Measurements from ENCODE around the gene KLHL7. TPM values are rescaled to one million over a fixed set of nuclear protein-coding genes. Genes with fewer than 3 reads are reported as not detected.

The KLHL7 gene
- total RNA-seq, 1 donor from 2014 or later = 38.7 TPM

DNA sequence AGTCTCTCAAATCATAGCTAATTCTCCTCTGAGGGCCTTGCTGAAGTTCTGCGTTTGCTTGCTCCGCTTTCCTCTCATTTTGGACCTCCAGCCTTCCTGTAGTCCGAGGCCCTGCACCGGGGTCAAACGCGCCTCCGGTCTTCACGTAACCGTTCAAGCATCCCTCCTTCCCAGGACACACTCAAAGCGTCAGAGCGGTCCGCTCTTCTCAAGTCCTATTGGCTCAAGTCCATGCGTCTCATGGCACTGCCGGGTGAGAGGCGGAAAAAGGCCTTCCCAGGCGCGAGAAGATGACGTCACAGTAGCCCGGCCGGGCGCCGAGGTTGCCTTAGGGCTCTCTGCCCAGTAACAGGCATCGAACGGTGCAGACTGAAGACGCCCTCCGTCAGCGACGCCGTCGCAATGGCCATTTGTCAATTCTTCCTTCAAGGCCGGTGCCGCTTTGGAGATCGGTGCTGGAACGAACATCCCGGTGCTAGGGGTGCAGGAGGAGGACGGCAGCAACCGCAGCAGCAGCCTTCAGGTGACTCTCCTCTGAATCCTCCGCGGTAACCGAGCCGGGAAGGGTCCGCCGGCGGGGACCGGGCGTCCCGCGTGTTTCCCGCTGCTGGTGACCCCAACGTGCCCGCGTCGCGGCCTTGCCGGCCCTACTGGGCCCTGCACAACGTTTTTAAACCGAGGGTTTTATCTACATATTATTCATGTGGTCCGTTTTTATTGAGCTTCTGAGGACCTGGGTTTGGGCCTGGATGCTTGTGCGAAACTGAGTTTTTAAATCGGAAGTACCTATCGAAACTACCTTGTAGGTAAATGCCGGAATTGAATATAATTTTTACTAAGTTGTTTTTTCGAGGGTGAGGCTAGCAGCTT lies 76.3 kb downstream of the KLHL7 start, which contains the start of gene NUP42:
Gene NUP42, plus strand, starts transcription at position 365 of the 870 bp plus-strand sequence. Its CDS starts 38 bp downstream, at position 403.
- Mint-ChIP-seq H3K27me3 (ENCODE audit: low read depth, unreplicated experiment) (no peaks in the 10 kb centered on the region), H3K4me3 (ENCODE audit: unreplicated experiment) (peak within 1 kb of the TSS; percentile 94), H3K36me3 (ENCODE audit: low read depth, unreplicated experiment) (peaks cover 3% of the 10 kb centered on the region), H3K9me3 (ENCODE audit: unreplicated experiment) (no peaks in the 10 kb centered on the region), H3K4me1 (ENCODE audit: low read depth, unreplicated experiment) (peaks cover 10% of the 10 kb centered on the region), H3K27ac (ENCODE audit: unreplicated experiment) (peak within 1 kb of the TSS; percentile 98)
- peaks cover 44% of the 10 kb centered on the region for H3K79me2 ChIP-seq (ENCODE audit: insufficient read depth, low read length)
- H3K4me3 ChIP-seq (ENCODE audit: insufficient read depth, low read depth, low read length) = peak within 1 kb of the TSS; percentile 94
- H3K36me3 ChIP-seq (ENCODE audit: insufficient read depth, low read length) = peaks cover 4% of the 10 kb centered on the region
- no peaks in the 10 kb centered on the region for H3K27me3 ChIP-seq (ENCODE audit: insufficient read depth, low read length)
- no peaks in the 10 kb centered on the region for H3K9me3 ChIP-seq (ENCODE audit: insufficient read depth, low read depth, low read length)
- peak within 1 kb of the TSS; percentile 97 for H2AFZ ChIP-seq (ENCODE audit: low read depth, low read length)
- H4K20me1 ChIP-seq (ENCODE audit: insufficient read depth, low read length) = no peaks in the 10 kb centered on the region
- DNase-seq (ENCODE audit: low read depth) (peak; percentile 97), FAIRE-seq (peak; percentile 80)
- no peak for TF ChIP-seq EZH2 (IDR thresholded peaks at IDR 0.05; ENCODE audit: insufficient read depth, low read length)
- TF ChIP-seq, protein P1, sequence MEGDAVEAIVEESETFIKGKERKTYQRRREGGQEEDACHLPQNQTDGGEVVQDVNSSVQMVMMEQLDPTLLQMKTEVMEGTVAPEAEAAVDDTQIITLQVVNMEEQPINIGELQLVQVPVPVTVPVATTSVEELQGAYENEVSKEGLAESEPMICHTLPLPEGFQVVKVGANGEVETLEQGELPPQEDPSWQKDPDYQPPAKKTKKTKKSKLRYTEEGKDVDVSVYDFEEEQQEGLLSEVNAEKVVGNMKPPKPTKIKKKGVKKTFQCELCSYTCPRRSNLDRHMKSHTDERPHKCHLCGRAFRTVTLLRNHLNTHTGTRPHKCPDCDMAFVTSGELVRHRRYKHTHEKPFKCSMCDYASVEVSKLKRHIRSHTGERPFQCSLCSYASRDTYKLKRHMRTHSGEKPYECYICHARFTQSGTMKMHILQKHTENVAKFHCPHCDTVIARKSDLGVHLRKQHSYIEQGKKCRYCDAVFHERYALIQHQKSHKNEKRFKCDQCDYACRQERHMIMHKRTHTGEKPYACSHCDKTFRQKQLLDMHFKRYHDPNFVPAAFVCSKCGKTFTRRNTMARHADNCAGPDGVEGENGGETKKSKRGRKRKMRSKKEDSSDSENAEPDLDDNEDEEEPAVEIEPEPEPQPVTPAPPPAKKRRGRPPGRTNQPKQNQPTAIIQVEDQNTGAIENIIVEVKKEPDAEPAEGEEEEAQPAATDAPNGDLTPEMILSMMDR (IDR thresholded peaks at IDR 0.05; ENCODE audit: insufficient read depth, low read depth, low read length) = no peak
- H3K9ac ChIP-seq (ENCODE audit: low read length) = peak within 1 kb of the TSS; percentile 93
- peak within 1 kb of the TSS; percentile 83 for H3K27ac ChIP-seq (ENCODE audit: low read depth, low read length)
- H3K4me2 ChIP-seq (ENCODE audit: low read length) = peak within 1 kb of the TSS; percentile 87
- peaks cover 8% of the 10 kb centered on the region for H3K4me1 ChIP-seq (ENCODE audit: insufficient read depth, low read length)

DNA sequence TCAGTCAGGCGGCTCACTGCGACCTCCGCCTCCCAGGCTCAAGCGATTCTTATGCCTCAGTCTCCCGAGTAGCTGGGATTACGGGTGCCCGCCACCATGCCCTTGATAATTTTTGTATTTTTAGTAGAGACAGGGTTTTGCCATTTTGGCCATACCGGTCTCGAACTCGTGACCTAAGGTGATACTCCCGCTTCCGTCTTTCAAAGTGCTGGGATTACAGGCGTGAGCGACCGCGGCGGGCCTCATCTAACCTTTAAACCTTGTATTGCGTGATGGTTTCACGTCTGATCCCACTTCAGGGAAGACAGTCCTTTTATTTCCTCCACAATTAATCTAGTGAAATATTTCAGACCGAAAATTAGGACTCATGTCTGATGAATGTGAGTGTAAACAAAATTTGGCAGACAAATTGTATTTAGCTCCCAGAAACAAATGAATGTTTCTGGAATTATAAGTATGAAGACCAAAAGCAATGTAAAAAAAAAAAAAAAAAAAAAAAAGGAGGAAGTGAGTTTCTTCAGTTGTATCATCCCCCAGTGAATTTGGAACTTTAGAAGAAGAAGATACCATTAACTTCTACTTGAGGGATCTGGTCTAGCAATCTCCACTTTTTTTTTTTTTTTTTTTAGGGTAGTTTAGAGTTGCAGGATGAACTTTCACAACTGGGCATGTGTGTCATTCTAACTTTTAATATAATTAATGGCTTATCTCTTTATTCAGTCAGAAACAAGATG lies 77.9 kb downstream of the KLHL7 start:
- Histone ChIP-seq H3K27ac (ENCODE audit: low read depth, low read length) (no peak overlapping the region), H3K27me3 (ENCODE audit: insufficient read depth, low read length) (no peaks in the 10 kb centered on the region), H3K4me3 (ENCODE audit: insufficient read depth, low read depth, low read length) (peak overlapping the region; percentile 94), H2AFZ (ENCODE audit: low read depth, low read length) (no peak overlapping the region), H3K9ac (ENCODE audit: low read length) (peak overlapping the region; percentile 93), H4K20me1 (ENCODE audit: insufficient read depth, low read length) (no peaks in the 10 kb centered on the region), H3K4me2 (ENCODE audit: low read length) (peak overlapping the region; percentile 87), H3K36me3 (ENCODE audit: insufficient read depth, low read length) (peaks cover 15% of the 10 kb centered on the region), H3K9me3 (ENCODE audit: insufficient read depth, low read depth, low read length) (no peaks in the 10 kb centered on the region), H3K79me2 (ENCODE audit: insufficient read depth, low read length) (peaks cover 44% of the 10 kb centered on the region), H3K4me1 (ENCODE audit: insufficient read depth, low read length) (peaks cover 8% of the 10 kb centered on the region)
- TF ChIP-seq EZH2 (IDR thresholded peaks at IDR 0.05; ENCODE audit: insufficient read depth, low read length) = no peak
- TF ChIP-seq, protein P1 (IDR thresholded peaks at IDR 0.05; ENCODE audit: insufficient read depth, low read depth, low read length) = no peak
- H3K4me1 Mint-ChIP-seq (ENCODE audit: low read depth, unreplicated experiment) = peaks cover 10% of the 10 kb centered on the region
- DNase-seq (ENCODE audit: low read depth) (no peak), FAIRE-seq (no peak)
- peak overlapping the region; percentile 94 for H3K4me3 Mint-ChIP-seq (ENCODE audit: unreplicated experiment)
- H3K9me3 Mint-ChIP-seq (ENCODE audit: unreplicated experiment) = no peaks in the 10 kb centered on the region
- H3K27me3 Mint-ChIP-seq (ENCODE audit: low read depth, unreplicated experiment) = no peaks in the 10 kb centered on the region
- peaks cover 3% of the 10 kb centered on the region for H3K36me3 Mint-ChIP-seq (ENCODE audit: low read depth, unreplicated experiment)
- H3K27ac Mint-ChIP-seq (ENCODE audit: unreplicated experiment) = peak overlapping the region; percentile 98

Data from astrocyte (in vitro differentiated cells and primary cell).